Large intestine (tissue), 3 donors: ENCODE measurements around the gene RNF207. TPM values are rescaled to one million over a fixed set of nuclear protein-coding genes. Genes with fewer than 3 reads are reported as not detected.
A peak's percentile ranks its signal among the peaks of the same experiment; 100 is the strongest.

ENCODE experiments used
- DNase-seq, 2 donors: peaks; one replicate each; pipeline versions ENCODE4 v3.0.0 to v3.0.0-alpha.2; 2013
- H3K27ac ChIP-seq: one replicate; pipeline ENCODE4 v1.5.1; 2013; ENCODE audit warnings: low read length
- H3K27me3 ChIP-seq: 2 replicates; pipeline ENCODE4 v1.6.1; 2013; ENCODE audit warnings: low read length; ENCODE audit not compliant: control insufficient read depth, insufficient read depth
- H3K36me3 ChIP-seq: 2 replicates; pipeline ENCODE4 v1.6.1; 2013; ENCODE audit warnings: low read length; ENCODE audit not compliant: control insufficient read depth, insufficient read depth
- H3K4me1 ChIP-seq: one replicate; pipeline ENCODE4 v1.6.1; 2013; ENCODE audit warnings: low read length; ENCODE audit not compliant: control insufficient read depth, insufficient read depth
- H3K4me3 ChIP-seq: one replicate; pipeline ENCODE4 v1.5.1; 2013; ENCODE audit warnings: low read length
- H3K9me3 ChIP-seq: one replicate; pipeline ENCODE4 v1.6.1; 2013; ENCODE audit warnings: mild to moderate bottlenecking, low read depth, low read length, moderate library complexity; ENCODE audit not compliant: control insufficient read depth
- WGBS: methylation state at CpG from one replicate; pipeline ENCODE4 v1.1.5; 2013; ENCODE audit warnings: low lambda C conversion rate; ENCODE audit not compliant: insufficient coverage; 5-methylcytosine and 5-hydroxymethylcytosine counted together
- polyA plus RNA-seq: library from polyadenylated mRNA; unstranded; fragments of 120-200 nt; gene quantifications from one replicate; pipeline ENCODE4 v1.2.1, GENCODE V29; 2013

The RNF207 gene
- polyA plus RNA-seq, 1 donor = 44.5 TPM

GRCh38 chr1:6248932-6249738, 43.2 kb downstream of the RNF207 start:
- H3K27me3 ChIP-seq = peaks cover 45% of the 10 kb centered on the region
- DNase-seq = peak in 1 of 2 donors; percentile 57
- no peak overlapping the region for H3K4me3 ChIP-seq
- no peak overlapping the region for H3K27ac ChIP-seq
- H3K36me3 ChIP-seq = peaks cover 7% of the 10 kb centered on the region
- H3K4me1 ChIP-seq = peaks cover 13% of the 10 kb centered on the region
- WGBS = no CpG with 5 or more reads among the region's 96 CpGs
- H3K9me3 ChIP-seq = no peaks in the 10 kb centered on the region

GRCh38 chr1:6249739-6250689, 44.1 kb downstream of the RNF207 start:
- H3K4me1 ChIP-seq = peaks cover 13% of the 10 kb centered on the region
- no peak overlapping the region for H3K27ac ChIP-seq
- no CpG with 5 or more reads among the region's 71 CpGs for WGBS
- DNase-seq = peak in 1 of 2 donors; percentile 78
- peak overlapping the region; percentile 10 for H3K4me3 ChIP-seq
- H3K27me3 ChIP-seq = peaks cover 39% of the 10 kb centered on the region
- H3K36me3 ChIP-seq = peaks cover 7% of the 10 kb centered on the region
- H3K9me3 ChIP-seq = no peaks in the 10 kb centered on the region

DNA sequence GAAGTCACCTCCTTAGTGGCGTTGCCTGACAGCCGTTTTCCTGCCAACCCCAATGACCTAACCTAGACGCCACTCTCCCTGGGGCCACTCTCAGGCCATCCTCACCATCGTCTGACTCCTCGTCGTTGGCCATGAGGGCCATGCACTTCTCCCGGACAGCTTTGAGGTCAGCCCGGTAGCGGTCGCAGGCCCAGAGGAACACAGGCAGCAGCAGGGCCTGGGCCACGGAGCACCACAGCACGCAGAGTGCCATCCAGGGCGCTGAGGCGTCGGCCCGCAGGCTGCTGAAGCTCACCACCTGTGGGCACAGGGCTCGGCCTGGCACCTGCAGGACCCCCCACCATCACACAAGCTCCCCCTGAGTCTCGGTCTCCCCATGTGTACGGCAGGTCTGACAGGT, 45.3 kb downstream of the RNF207 start:
- no CpG with 5 or more reads among the region's 19 CpGs for WGBS
- H3K4me1 ChIP-seq = peaks cover 9% of the 10 kb centered on the region
- H3K4me3 ChIP-seq = no peak overlapping the region
- H3K36me3 ChIP-seq = peaks cover 7% of the 10 kb centered on the region
- H3K9me3 ChIP-seq = no peaks in the 10 kb centered on the region
- DNase-seq = no peak
- H3K27ac ChIP-seq = no peak overlapping the region
- H3K27me3 ChIP-seq = peaks cover 27% of the 10 kb centered on the region

DNA sequence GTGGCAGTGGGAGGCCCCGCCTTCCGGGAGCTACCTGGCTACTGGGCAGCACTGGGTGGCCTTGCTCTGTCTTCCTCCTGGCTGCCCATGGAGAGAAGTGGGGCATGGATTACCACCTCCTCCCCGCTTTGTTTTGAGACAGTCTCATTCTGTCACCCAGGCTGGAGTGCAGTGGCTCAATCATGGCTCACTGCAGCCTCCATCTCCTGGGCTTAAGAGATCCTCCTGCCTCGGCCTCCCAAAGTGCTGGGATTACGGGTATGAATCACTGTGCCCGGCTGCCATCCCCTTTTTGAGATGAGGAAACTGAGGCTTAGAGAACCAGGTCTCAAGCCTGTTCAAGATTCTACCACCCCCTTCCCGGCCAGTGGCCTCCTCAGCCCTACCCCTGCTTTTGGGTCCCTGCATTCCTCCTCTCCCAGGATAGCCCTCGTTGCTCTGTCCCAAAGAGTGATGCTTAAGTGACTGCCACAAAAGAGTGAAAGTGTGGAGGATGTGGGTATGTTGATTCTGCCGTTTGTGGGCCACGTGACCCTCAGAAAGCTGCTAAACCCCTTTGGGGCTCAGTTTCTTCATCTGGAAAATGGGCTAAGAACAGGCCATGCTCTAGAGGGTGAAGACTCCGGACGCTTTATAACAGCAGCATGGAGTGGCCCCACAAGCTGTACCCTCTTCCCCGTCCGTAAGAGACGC, 45.9 kb downstream of the RNF207 start:
- H3K9me3 ChIP-seq = no peaks in the 10 kb centered on the region
- H3K36me3 ChIP-seq = peaks cover 7% of the 10 kb centered on the region
- no CpG with 5 or more reads among the region's 15 CpGs for WGBS
- H3K4me3 ChIP-seq = no peak overlapping the region
- peaks cover 5% of the 10 kb centered on the region for H3K4me1 ChIP-seq
- H3K27me3 ChIP-seq = peaks cover 23% of the 10 kb centered on the region
- no peak for DNase-seq
- no peak overlapping the region for H3K27ac ChIP-seq

DNA sequence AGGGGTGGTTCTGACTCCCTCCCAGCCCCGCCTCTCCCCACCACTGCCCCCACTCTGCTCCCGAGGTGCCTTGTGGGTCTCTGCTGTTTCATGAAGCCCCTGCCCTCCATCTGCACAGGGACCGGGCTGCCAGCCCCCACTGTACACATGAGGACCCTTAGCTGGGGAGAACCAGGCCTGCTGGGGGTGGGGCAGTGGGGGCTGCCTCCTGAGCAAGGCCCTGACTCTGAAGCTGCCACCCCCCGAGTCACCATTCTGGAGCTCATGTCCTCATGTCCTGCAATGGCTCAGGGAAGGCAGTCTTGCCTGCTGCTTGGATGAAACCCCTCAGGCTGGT, 46.4 kb downstream of the RNF207 start:
- WGBS = no CpG with 5 or more reads among the region's 4 CpGs
- no peaks in the 10 kb centered on the region for H3K9me3 ChIP-seq
- peaks cover 23% of the 10 kb centered on the region for H3K27me3 ChIP-seq
- no peak for DNase-seq
- H3K27ac ChIP-seq = no peak overlapping the region
- H3K4me3 ChIP-seq = no peak overlapping the region
- H3K4me1 ChIP-seq = peaks cover 5% of the 10 kb centered on the region
- H3K36me3 ChIP-seq = peaks cover 7% of the 10 kb centered on the region

DNA sequence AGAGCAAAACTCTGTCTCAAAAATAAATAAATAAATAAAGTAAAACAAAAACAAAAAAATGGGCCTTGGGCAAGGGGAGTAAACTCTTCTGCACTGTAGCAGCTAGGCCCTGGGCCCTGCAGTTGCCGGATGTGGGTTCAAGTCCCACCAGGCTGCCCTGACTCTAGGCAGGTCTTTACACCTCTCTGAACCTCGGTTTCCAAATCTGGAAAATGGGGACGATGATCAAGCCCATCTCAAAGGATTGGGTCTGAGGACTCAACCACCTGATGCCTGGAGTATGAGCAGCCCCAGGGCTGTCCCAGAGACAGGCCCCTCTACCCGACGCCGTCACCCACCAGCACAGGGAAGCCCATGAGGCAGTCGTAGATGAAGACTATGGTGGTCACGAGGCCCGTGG, 47.5 kb downstream of the RNF207 start:
- no peak for DNase-seq
- WGBS = no CpG with 5 or more reads among the region's 9 CpGs
- no peak overlapping the region for H3K27ac ChIP-seq
- H3K36me3 ChIP-seq = peaks cover 9% of the 10 kb centered on the region
- peaks cover 20% of the 10 kb centered on the region for H3K27me3 ChIP-seq
- no peaks in the 10 kb centered on the region for H3K9me3 ChIP-seq
- H3K4me3 ChIP-seq = no peak overlapping the region
- peaks cover 5% of the 10 kb centered on the region for H3K4me1 ChIP-seq

DNA sequence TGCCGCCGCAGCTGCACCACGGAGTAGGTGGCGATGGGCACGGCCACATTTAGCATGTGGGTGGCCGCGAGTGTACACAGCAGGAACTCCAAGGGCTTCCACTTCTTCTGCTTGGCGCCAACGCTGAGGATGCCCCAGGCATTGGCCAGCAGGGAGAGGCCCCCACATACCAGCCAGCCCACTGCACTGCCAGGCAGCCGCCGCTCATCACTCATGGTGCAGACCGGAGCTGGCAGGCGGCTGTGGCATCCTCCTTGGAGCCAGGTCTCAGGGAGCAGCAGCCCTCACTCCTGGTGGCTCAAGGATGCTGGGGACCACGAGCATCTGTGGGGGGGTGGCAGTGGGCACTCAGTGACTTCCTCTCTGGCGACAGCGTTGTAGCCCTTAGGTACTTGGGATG, 48.8 kb downstream of the RNF207 start:
- Histone ChIP-seq H3K27me3 (peaks cover 12% of the 10 kb centered on the region), H3K4me3 (no peak overlapping the region), H3K9me3 (no peaks in the 10 kb centered on the region), H3K27ac (no peak overlapping the region), H3K36me3 (peaks cover 9% of the 10 kb centered on the region), H3K4me1 (peaks cover 16% of the 10 kb centered on the region)
- DNase-seq = no peak
- WGBS = no CpG with 5 or more reads among the region's 16 CpGs

GRCh38 chr1:6256645-6257044, 50.7 kb downstream of the RNF207 start:
- H3K4me3 ChIP-seq = no peak overlapping the region
- no peak for DNase-seq
- no peaks in the 10 kb centered on the region for H3K9me3 ChIP-seq
- H3K27me3 ChIP-seq = no peaks in the 10 kb centered on the region
- no peak overlapping the region for H3K27ac ChIP-seq
- H3K4me1 ChIP-seq = peaks cover 17% of the 10 kb centered on the region
- no CpG with 5 or more reads among the region's 13 CpGs for WGBS
- peaks cover 7% of the 10 kb centered on the region for H3K36me3 ChIP-seq

- H3K4me1 ChIP-seq = peaks cover 25% of the 10 kb centered on the region
- peaks cover 7% of the 10 kb centered on the region for H3K36me3 ChIP-seq
- no peaks in the 10 kb centered on the region for H3K27me3 ChIP-seq
- no peak for DNase-seq
- no CpG with 5 or more reads among the region's 8 CpGs for WGBS
- no peak overlapping the region for H3K27ac ChIP-seq
- no peak overlapping the region for H3K4me3 ChIP-seq
- no peaks in the 10 kb centered on the region for H3K9me3 ChIP-seq
These were observed 51.7 kb downstream of the RNF207 start for GRCh38 chr1:6257541-6258069.

DNA sequence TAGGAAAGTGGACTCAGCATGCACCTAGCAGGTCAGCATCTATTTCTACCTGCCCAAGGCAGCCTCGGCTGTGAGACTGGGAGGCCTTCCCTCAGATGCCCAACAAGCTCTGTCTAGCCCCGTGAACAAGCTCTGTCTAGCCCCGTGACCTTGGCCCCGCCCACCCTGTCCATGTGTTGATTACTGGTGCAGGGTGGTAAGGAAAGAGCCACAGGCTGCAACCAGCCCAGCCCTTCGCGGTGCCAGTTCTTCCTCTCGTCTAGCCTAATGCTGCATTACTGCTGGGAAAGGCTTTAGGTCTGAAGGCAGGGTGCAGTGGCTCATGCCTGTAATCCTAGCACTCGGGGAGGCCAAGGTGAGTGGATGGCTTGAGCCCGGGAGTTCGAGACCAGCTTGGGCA, 52.8 kb downstream of the RNF207 start:
- no peaks in the 10 kb centered on the region for H3K27me3 ChIP-seq
- H3K36me3 ChIP-seq = peaks cover 5% of the 10 kb centered on the region
- H3K4me3 ChIP-seq = no peak overlapping the region
- no CpG with 5 or more reads among the region's 10 CpGs for WGBS
- peak in 1 of 2 donors; percentile 38 for DNase-seq
- no peaks in the 10 kb centered on the region for H3K9me3 ChIP-seq
- peaks cover 36% of the 10 kb centered on the region for H3K4me1 ChIP-seq
- H3K27ac ChIP-seq = no peak overlapping the region
